ENCODE data around the gene CPEB2. TPM values are rescaled to one million over a fixed set of nuclear protein-coding genes. Genes with fewer than 3 reads are reported as not detected.

Gene CPEB2
- total and polyA plus RNA-seq, 2 of the 8 experiments (the other 6 are each of a cell fraction or from before 2014, with no cell fraction given) = 0.39 to 1.9 TPM

DNA sequence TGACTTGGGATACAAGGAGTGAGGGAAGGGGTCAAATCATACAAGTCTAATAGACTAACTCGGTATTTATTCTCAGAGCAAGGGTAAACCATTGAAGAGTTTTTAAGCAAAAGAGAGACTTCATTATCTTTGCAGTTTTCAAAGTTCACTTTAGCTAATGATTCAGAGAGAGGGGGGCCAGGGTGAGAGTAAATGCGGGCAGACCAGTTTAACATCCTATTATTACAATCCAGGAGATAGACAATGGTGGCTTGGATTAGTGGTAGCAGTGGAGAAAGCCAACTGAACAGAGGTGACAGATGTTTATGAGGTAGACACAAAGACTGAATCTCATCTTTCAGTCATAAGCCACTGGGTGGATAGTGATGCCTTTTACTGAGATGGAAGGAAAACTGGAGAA lies 57.9 kb downstream of the CPEB2 start (continued):
- TF ChIP-seq HDAC2 (IDR thresholded peaks at IDR 0.05; ENCODE audit: borderline replicate concordance in 1 of 2, low read depth in 2 of 2, low read length in 2 of 2) = no peak
- TF ChIP-seq, protein P1, sequence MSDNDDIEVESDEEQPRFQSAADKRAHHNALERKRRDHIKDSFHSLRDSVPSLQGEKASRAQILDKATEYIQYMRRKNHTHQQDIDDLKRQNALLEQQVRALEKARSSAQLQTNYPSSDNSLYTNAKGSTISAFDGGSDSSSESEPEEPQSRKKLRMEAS (IDR thresholded peaks at IDR 0.05) = no peak
- no peak for TF ChIP-seq KDM5A (IDR thresholded peaks at IDR 0.05; ENCODE audit: low read length)
- TF ChIP-seq BCL11A (IDR thresholded peaks at IDR 0.05; ENCODE audit: low read depth in 2 of 2, low read length in 2 of 2) = no peak
- TF ChIP-seq NRF1 (IDR thresholded peaks at IDR 0.05; ENCODE audit: low read depth, low read length) = no peak
- TF ChIP-seq SIRT6 (IDR thresholded peaks at IDR 0.05; ENCODE audit: low read length) = no peak

All from H1 (cell line).